HG03064 (cell line): ENCODE results near the gene OLFML2B.
"Not testable (repeated sequence)": the region's sequence is repeated elsewhere in the genome, so short reads cannot be mapped to it uniquely, and the experiment has no call there.

Experiments used
- ATAC-seq: cut with Tn5 transposase; IDR thresholded peaks from one replicate; pipeline ENCODE4 v1.9.1; 2021; ENCODE audit warnings: low read depth; ENCODE audit not compliant: unreplicated experiment

Gene OLFML2B

DNA sequence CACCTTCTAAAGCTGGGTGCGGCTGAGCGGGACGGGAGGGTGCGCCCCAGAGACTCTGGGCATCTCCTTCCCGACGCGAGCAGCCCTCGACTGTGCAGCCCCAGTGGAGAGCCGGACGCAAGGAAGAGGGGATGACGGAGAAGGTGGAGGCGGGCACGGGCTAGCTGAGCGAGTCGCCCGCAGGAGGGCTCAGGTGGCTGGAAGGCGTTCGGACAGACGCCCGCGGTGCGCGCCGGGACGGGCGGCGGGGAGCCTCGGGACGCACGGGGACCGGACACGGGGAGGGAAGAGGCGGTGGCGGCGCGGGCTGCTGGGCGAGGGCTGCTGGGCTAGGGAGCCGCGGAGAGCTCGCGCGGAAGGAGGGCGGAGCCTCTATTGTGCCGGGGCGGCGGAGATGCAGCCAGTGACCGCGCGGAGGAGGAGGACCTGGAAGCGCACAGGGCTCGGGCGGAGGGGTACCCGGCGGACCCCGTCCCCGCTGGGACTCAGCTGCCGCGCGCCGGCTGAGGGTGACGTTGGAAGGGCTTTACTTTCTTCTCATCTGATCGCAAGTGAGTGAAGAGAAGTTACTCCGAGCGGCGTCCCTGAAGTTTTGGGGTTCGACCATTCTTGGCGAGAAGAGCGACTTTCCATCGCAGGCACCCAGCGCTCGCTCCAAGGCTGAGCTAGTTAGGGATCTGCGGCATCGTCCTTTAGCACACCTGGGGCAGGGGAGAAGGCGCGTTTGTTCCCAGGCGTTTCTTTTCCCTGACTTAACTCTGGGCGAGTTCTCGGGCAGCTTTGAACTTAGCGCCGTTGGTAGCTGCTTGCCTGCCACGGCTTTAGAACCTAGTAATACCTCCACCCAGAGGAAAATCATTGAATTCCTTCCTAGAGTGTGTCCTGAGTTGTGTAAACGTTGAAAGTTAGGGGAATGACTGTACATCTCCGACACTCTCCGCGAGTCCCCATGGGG lies at the start of gene OLFML2B:
TSS of gene OLFML2B (minus strand) at position 323 of the 955 bp plus-strand sequence. CDS start 439 bp downstream, outside the sequence.
- no peak for ATAC-seq

DNA sequence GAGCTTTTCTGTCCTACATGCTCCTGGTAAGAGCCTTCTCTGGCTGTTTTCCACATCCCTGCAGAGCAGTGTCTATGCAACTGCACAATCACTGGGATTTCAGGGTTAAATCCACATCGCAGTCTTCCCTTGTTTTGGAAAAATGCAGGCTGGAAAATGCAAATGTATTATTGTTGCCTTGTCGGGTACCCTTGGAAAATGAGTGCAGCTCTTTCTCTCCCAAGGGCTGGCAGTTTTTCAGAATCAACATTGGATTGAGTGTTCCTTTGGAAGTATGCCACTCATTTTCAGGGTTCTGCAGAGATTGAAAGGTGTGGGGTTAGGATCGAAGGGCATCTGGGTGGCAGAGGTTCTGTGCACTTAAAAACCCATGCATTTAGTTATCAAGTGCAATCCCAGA lies 49.1 kb upstream of the OLFML2B start:
- ATAC-seq = no peak

DNA sequence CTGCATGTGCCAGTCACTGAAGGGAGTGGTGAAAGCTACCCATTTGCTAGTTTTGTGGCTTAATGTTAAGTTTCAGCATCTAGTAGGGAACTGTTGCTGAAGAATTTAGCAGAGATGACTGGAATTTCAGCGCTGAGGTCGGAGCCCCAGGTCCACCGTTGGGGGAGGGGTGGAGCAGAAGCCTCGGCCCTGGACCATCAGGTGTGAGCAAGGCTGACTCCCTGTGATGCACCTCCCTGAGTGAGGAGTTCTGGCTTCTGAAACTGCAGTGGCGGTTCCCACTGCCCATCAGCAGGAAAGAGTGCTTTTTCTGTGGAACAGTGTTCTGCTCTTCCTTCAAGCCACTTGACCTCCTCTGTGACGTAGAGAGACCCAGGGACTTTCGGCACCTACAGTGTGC lies 47.2 kb upstream of the OLFML2B start:
- ATAC-seq = no peak

DNA sequence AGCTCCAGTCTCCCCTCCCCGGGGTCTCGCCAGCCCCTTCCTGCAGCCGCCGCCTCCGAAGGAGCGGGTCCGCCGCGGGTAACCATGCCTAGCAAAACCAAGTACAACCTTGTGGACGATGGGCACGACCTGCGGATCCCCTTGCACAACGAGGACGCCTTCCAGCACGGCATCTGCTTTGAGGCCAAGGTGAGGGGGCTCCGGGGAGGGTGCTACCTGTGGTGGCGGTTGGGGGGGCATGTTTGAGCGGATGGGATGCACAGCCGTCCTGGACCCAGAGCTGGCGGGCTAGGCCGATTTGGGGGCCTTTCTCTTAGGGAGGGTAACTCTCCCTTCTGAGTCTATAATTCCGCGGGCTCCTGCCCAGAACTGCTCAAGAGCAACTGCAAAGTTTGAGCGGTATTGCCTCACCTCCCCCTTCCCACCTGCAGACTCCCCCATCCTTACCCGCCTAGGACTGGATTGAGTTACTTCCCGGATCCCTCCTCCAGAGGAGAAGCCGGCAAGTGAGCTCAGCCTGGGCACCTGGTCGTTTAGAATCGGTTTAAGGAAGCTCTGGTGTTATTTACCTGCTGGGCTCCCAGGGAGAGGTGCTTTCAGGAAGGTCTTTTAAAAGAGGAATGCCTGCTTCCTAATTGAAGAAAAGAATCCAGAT lies 46.6 kb upstream of the OLFML2B start:
- ATAC-seq = peak; percentile 2

DNA sequence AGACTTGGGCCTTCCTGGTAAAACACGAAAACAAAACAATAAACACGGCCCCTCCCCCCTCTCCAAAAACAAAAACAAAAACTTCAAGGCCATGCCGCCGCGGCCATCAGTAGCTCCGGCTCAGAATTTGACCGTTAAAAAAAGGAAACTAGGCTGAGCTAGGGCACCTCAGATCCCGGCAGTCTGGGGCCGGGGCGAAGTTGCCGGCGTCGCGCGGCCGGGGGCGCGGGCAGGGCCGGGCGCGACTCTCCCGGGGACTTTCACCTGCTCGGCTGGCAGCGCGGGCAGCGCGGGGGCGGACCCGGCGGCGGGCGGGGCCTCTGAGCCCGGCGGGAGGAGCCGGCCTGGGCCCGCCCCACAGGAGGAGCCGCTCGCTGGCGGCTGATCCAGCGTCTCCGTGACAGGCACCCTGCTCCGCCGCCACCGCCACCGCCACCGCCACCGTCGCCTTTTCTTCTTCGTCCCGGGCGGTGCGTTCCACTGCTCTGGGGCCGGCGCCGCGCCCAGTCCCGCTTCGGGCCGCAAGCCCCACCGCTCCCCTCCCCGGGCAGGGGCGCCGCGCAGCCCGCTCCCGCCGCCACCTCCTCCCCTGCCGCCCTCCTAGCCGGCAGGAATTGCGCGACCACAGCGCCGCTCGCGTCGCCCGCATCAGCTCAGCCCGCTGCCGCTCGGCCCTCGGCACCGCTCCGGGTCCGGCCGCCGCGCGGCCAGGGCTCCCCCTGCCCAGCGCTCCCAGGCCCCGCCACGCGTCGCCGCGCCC lies 45.8 kb upstream of the OLFML2B start, which contains the start of gene NOS1AP:
TSS of gene NOS1AP (plus strand) at position 358 of the 760 bp plus-strand sequence. CDS start 487 bp downstream, outside the sequence.
- ATAC-seq = peak; percentile 97

DNA sequence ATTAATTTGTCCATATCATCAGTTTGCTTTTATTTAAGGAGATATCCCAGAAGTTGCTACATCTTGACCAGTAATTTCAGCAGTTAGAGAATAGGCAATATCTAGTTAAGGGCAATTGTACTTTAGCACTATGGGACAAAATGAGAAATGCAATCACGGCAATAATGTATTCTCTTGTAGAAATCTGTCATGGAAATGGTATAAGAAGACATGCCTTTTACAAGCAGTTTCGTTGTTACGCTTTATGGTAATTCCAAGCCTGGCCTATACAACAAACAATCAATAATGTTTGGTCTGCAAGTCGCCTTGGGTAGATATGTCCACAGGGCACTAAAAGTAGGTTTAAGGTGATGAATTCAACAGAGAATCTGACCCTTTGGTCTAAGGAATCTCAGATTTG lies 44.6 kb upstream of the OLFML2B start:
- no peak for ATAC-seq

DNA sequence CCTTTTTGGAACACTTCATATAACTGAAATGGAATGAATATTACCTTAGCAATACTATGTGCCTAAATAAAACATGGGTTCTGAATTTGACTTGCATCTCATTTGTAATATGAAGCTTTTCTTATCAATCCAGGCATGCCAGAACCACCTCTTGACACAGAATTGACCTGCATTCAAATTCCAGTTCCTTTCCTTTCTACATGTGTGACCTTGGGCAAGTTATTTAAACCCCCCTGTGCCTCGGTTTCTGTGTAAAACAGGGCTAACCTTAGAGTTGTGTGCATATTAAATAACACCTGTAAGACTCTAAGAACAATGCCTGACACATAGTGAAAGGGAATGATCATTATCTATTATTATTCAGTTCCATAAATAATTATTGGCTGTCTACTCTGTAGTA lies 43.8 kb upstream of the OLFML2B start:
- no peak for ATAC-seq

DNA sequence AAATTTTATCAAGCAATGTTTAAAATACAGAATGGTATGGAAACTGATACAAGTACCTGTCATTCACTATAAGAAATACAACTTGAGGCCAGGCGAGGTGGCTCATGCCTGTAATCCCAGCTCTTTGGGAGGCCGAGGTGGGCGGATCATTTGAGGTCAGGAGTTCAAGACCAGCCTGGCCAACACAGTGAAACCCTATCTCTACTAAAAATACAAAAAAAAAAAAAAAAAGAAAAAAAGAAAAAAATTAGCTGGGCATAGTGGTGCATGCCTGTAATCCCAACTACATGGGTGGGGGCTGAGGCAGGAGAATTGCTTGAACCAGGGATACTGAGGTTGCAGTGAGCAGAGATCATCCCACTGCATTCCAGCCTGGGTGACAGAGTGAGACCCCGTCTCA lies 43.2 kb upstream of the OLFML2B start:
- ATAC-seq = not testable (repeated sequence)

DNA sequence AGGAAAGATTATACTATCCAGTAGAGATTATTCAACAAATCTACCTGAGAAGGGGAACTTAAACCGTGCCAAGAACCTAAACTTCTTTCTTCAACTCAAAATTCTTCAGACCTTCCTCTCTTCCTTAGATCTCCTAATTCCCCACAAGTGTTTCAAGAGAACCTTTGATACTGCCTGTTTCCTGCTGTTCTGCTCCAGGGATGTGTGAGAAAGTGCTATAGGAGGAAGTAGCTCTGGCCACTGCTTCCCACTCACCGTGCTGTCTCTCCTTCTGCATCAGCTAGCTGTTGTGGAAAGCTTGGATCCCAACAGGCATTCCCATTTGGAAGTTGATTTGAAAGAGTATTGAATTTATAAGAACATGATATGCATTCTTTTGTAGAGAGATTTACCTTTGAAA lies 41.3 kb upstream of the OLFML2B start:
- no peak for ATAC-seq

DNA sequence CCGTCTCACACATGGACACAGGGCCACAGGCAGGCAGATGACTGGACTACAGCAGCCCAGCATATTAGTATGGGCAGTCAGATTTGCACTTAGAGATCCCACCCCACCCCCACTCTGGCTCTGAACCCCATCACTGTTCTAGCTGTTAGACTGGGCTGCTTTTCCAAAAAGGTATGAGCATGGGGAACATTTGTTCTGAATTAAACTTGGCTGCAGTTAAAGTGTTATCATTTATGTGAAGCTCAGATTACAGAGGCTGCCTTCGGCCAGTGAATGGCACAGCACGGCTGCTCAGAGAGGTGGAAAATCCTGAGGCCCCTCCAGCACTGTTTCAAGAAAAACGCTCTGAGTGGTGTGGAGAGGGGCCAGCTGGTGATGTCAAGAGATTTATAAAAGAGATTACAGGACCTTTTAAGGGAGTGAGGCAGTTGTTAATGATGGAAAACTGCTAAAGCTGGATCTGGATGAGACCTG lies 38.9 kb upstream of the OLFML2B start:
- no peak for ATAC-seq

DNA sequence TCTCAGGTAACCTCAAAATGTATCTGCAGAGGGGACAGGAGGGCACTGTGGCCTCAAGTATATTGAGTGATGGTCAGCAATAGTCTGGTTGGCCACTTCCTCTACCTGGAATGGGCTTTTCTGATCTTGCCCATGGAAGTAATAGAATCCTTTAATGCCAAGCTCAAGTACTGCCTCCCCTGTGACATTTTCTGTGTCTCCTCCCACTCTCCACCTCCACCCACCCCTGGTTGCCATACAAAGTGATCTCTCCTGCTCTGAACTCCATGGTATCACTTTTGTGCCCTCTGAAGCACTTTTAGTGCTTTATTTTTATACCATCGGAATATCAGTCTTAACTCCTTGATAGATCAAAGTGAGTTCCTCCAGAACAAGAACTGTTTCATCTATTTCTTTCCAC lies 36.6 kb upstream of the OLFML2B start:
- ATAC-seq = no peak

DNA sequence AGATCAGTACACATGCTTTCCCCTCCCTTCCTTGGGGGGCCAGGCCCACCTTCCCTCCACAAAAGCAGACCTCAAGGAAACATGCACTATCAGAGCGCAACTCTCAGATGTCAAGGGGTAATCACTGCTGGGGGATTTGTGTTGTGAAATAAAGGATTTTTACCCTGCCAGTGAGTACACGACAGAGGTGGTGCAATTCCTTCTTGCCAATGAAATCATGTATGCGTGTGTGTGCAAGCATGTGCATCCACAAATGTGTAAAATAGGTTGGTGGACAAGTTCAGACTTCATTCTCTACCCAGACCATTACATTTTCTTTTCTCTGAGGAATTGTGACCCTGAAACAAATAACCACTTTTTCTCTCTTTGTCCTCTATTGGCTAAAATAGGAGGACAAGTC lies 36.1 kb upstream of the OLFML2B start:
- ATAC-seq = no peak

DNA sequence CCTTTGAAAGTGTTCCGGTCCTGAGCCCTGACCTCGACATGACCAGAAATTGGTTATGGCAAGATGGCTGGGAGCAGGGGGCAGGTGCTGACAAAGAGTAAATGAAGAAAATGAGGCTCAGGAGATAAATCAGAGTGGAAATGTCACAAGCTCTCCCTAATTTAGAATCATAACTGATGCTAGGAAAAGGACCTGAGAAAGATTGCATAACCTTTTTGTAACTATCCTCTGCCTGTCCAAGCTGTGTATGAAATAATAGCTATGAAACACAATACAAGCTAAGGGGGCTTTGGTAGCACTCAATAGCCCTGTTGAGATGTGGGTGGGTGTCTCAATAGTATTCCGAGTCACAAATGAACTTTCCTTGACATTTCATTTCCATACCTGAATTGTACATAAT lies 32.9 kb upstream of the OLFML2B start:
- ATAC-seq = no peak

DNA sequence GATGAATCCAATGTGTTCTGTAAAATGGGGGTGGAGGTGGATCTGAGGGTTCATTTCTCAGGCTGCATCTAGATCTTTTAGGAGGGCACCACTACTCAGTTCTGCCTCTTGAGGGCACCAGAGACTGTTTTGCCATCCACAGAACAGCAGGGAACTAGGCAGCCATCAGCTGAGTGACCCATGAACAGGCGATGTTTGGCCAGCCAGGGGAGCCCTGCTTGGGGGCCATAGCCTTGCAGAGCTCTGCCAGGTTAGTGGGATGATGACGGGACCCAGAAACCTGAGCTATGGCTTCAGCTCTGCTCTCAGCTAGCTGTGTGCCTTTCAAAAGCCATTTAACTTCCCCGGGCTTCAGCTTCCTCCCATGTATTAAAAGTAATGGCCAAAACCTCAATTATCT lies 32.4 kb upstream of the OLFML2B start:
- ATAC-seq = no peak

DNA sequence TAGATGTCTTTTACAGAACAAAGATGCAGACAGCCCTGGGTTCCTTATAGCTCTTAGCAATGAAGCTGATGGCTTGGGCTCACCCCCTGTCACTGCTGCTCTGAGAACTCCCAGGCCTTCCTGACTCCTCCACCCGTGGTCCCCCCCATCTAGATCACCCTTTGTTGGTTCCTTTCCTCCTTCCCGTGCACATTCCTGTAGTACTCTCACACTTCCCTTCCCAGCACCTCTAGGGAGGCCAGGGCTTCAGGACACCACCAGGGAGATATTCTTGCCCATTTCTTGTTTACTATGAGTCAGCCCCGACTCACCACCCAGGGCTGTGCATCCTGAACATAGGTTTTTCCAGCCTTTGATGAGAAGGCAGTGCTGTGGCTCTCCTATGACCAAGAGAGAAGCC lies 31.4 kb upstream of the OLFML2B start:
- ATAC-seq = no peak

DNA sequence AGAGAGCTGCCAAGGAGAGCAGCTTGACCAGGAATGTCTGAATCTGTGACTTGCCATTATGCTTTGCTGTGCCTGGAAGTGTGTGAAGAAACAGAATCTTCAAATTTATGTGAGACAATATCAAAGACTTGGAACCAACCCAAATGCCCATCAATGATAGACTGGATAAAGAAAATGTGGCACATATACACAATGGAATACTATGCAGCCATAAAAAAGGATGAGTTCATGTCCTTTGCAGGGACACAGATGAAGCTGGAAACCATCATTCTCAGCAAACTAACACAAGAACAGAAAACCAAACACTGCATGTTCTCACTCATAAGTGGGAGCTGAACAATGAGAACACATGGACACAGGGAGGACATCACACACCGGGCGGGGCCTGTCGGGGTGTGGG lies 30.3 kb upstream of the OLFML2B start:
- not testable (repeated sequence) for ATAC-seq

DNA sequence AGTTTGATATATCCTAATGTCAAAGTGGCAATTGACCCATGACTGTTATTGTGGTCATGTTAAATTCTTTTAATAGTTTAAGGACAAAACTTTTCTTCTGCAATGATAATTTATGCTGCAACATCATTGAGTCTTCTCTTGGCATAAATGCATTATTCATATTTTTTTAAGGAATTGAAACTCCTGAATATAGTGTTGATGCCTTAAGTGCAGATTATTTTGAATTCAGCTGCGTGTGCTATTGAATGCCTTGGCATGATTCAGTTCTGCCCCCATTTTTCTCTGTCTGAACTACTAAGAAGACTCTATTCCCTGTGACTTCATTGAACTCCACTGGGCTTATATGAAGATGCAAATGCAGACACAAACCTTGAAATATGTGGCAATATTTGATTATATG lies 23.3 kb upstream of the OLFML2B start:
- no peak for ATAC-seq

DNA sequence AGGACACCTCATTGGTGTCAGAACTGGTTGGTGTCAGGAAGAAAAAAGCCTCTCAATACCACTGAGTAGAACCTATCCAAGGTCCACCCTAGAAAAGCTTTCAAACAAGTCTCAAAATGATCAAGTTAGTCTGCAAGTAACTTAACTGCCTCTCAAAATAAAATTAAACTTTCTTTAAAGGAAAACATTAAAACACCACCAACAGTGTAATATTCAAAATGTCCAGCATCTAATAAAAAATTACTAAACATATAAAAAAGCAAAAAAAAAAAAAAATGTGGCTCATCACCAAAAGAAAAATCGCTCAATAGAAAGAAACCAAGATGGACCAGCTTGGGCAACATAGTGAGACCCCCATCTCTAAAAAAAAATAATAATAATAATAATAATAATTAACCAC lies 18.7 kb upstream of the OLFML2B start:
- ATAC-seq = no peak

DNA sequence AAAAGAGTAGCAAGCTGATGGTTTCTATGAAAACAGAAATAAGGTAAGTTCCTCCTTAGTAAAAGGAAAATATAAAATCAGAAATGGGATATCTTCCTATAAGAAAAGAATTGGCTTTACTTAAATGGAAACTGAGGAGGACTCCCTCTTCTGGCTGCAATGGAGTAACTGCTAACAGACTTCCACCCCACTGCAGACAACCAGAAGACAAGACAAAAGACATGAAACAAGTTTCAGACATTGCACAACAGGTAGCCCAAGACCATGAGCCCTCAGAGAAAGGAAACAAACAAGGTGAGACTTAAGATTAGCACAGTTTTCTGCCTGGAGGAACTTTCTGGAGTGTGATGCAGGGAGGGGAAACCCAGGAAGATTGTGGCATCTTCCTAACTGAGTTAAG lies 17.0 kb upstream of the OLFML2B start:
- ATAC-seq = no peak

DNA sequence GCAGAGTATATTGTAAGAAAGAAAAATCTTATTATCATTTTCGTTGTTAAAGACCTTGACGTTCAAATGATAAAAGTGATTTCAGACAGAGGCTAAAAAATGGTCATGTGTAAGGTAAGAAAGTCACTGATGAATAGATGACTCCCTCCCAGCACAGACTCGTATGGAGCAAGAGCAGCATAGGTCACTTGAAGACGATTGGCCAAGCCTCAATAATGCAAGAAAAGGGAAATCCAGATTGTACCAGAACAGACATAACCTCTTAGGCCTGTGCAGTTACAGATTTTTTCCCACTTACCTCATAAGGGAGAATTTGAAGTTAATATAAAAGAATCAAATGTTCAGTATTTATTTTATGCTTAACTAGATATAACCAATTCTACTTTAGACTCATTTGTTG lies 16.3 kb upstream of the OLFML2B start:
- no peak for ATAC-seq

DNA sequence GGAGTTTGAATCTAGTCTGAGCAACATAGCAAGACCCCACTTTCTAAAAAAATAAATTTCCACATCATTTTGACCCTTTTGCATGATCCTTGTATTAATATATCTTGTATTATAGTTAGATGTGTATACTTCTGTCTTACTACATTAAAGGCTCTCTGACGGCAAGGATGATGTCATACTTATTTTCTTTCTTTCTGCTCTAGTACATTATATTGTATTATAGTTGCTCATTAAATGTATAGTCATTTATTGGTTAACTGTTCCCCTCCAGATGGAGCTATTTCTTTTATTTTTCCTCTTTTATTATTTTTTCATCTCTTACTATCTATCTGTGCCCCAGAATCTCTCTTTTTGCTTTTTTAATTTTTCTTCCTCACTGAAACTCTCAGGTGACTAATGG lies 15.0 kb upstream of the OLFML2B start:
- ATAC-seq = no peak
